H9 (cell line): ENCODE measurements around the gene YWHAB. TPM values are rescaled to one million over a fixed set of nuclear protein-coding genes. Genes with fewer than 3 reads are reported as not detected.

Experiments used
- DNase-seq: peaks from one replicate; pipeline ENCODE4 v3.0.0-alpha.2; 2017
- H2AFZ ChIP-seq: one replicate; pipeline ENCODE4 v1.6.1; 2013; ENCODE audit warnings: mild to moderate bottlenecking, low read length, control low read depth, moderate library complexity
- H2AK5ac ChIP-seq: 2 replicates; pipeline ENCODE4 v1.6.1; 2013; ENCODE audit warnings: low read length, control low read depth, mixed read lengths; ENCODE audit not compliant: insufficient read length
- H2BK120ac ChIP-seq: one replicate; pipeline ENCODE4 v1.6.1; 2013; ENCODE audit warnings: low read depth, mild to moderate bottlenecking, low read length, control low read depth, inconsistent platforms; ENCODE audit not compliant: poor library complexity, severe bottlenecking
- H2BK12ac ChIP-seq: 2 replicates; pipeline ENCODE4 v1.6.1; 2013; ENCODE audit warnings: low read length, control low read depth, mixed read lengths, low read depth; ENCODE audit not compliant: insufficient read length
- H2BK15ac ChIP-seq: 2 replicates; pipeline ENCODE4 v1.6.1; 2013; ENCODE audit warnings: low read depth, low read length, control low read depth
- H2BK20ac ChIP-seq: one replicate; pipeline ENCODE4 v1.6.1; 2013; ENCODE audit warnings: low read depth, mild to moderate bottlenecking, low read length, control low read depth, inconsistent platforms; ENCODE audit not compliant: poor library complexity, severe bottlenecking
- H2BK5ac ChIP-seq: 2 replicates; pipeline ENCODE4 v1.6.1; 2013; ENCODE audit warnings: low read length, control low read depth, mixed read lengths; ENCODE audit not compliant: insufficient read length
- H3K14ac ChIP-seq: 2 replicates; pipeline ENCODE4 v1.6.1; 2013; ENCODE audit warnings: low read length, control low read depth; ENCODE audit not compliant: insufficient read depth
- H3K18ac ChIP-seq: 2 replicates; pipeline ENCODE4 v1.6.1; 2013; ENCODE audit warnings: low read depth, mild to moderate bottlenecking, mixed read lengths, low read length, control low read depth; ENCODE audit not compliant: insufficient read length
- H3K23ac ChIP-seq: 2 replicates; pipeline ENCODE4 v1.6.1; 2013; ENCODE audit warnings: low read length, control low read depth, mixed read lengths, low read depth; ENCODE audit not compliant: insufficient read length
- H3K23me2 ChIP-seq: 2 replicates; pipeline ENCODE4 v1.6.1; 2013; ENCODE audit warnings: low read depth, mild to moderate bottlenecking, mixed read lengths, low read length, control low read depth; ENCODE audit not compliant: insufficient read length, poor library complexity, severe bottlenecking
- H3K27ac ChIP-seq: 2 replicates; pipeline ENCODE4 v1.5.1; 2013; ENCODE audit warnings: low read length, control low read depth, mixed read lengths, low read depth; ENCODE audit not compliant: insufficient read length
- H3K27me3 ChIP-seq: 2 replicates; pipeline ENCODE4 v1.6.1; 2013; ENCODE audit warnings: low read length, control low read depth, inconsistent platforms; ENCODE audit not compliant: insufficient read depth
- H3K4ac ChIP-seq: 2 replicates; pipeline ENCODE4 v1.6.1; 2013; ENCODE audit warnings: low read depth, mild to moderate bottlenecking, control low read depth, inconsistent platforms, low read length, moderate library complexity
- H3K4me1 ChIP-seq: 2 replicates; pipeline ENCODE4 v1.6.1; 2013; ENCODE audit warnings: low read length, control low read depth, inconsistent platforms; ENCODE audit not compliant: insufficient read depth
- H3K4me2 ChIP-seq: 2 replicates; pipeline ENCODE4 v1.6.1; 2013; ENCODE audit warnings: low read length, control low read depth, mixed read lengths; ENCODE audit not compliant: insufficient read length, insufficient read depth
- H3K56ac ChIP-seq: 2 replicates; pipeline ENCODE4 v1.6.1; 2013; ENCODE audit warnings: low read depth, mild to moderate bottlenecking, mixed read lengths, low read length, control low read depth; ENCODE audit not compliant: insufficient read length
- H3K79me1 ChIP-seq: 2 replicates; pipeline ENCODE4 v1.6.1; 2013; ENCODE audit warnings: low read depth, mild to moderate bottlenecking, moderate library complexity, low read length, control low read depth, inconsistent platforms; ENCODE audit not compliant: insufficient read depth, poor library complexity, severe bottlenecking
- H3K79me2 ChIP-seq: 2 replicates; pipeline ENCODE4 v1.6.1; 2013; ENCODE audit warnings: low read length, control low read depth, inconsistent platforms; ENCODE audit not compliant: insufficient read depth
- H3K9ac ChIP-seq: 2 replicates; pipeline ENCODE4 v1.6.1; 2013; ENCODE audit warnings: low read length, control low read depth, mixed read lengths; ENCODE audit not compliant: insufficient read length; ENCODE audit errors: extremely low read depth
- H3K9me3 ChIP-seq: one replicate; pipeline ENCODE4 v1.6.1; 2013; ENCODE audit warnings: low read depth, low read length, inconsistent platforms; ENCODE audit not compliant: control insufficient read depth
- H3T11ph ChIP-seq: one replicate; pipeline ENCODE4 v1.6.1; 2013; ENCODE audit warnings: mild to moderate bottlenecking, low read length, control low read depth, inconsistent platforms
- H4K20me1 ChIP-seq: one replicate; pipeline ENCODE4 v1.6.1; 2013; ENCODE audit not compliant: control insufficient read depth, insufficient read length, insufficient read depth
- H4K5ac ChIP-seq: 2 replicates; pipeline ENCODE4 v1.6.1; 2013; ENCODE audit warnings: low read depth, mild to moderate bottlenecking, mixed read lengths, low read length, control low read depth; ENCODE audit not compliant: insufficient read length
- H4K8ac ChIP-seq: replicated peaks from 2 replicates; pipeline ENCODE4 v1.6.1; 2013; ENCODE audit warnings: low read length, control low read depth, mixed read lengths, low read depth; ENCODE audit not compliant: insufficient read length
- H4K91ac ChIP-seq: 2 replicates; pipeline ENCODE4 v1.6.1; 2013; ENCODE audit warnings: low read depth, mild to moderate bottlenecking, moderate library complexity, mixed read lengths, low read length, control low read depth; ENCODE audit not compliant: insufficient read length
- H3K27ac Mint-ChIP-seq, 3 experiments: 2 replicates in 2 of 3; 3 replicates in 1 of 3; pipeline ENCODE4 v1.8.0; 2020 to 2021; ENCODE audit warnings: mixed read lengths in 3 of 3, mild to moderate bottlenecking in 1 of 3, moderate library complexity in 1 of 3
- H3K27me3 Mint-ChIP-seq: 2 replicates; pipeline ENCODE4 v1.8.0; 2021; ENCODE audit warnings: low read depth, mild to moderate bottlenecking, moderate library complexity, mixed read lengths
- H3K36me3 Mint-ChIP-seq, 3 experiments: 2 replicates in 2 of 3; 3 replicates in 1 of 3; pipeline ENCODE4 v1.8.0; 2020 to 2021; ENCODE audit warnings: low read depth in 3 of 3, mixed read lengths in 3 of 3; ENCODE audit not compliant: insufficient read depth in 1 of 3
- H3K4me1 Mint-ChIP-seq, 2 experiments: 2 replicates each; pipeline ENCODE4 v1.8.0; 2020; ENCODE audit warnings: mixed read lengths in 2 of 2
- H3K4me3 Mint-ChIP-seq, 2 experiments: 2 replicates in 1 of 2; 3 replicates in 1 of 2; pipeline ENCODE4 v1.8.0; 2020 to 2021; ENCODE audit warnings: mild to moderate bottlenecking in 2 of 2, mixed read lengths in 2 of 2, moderate library complexity in 1 of 2
- H3K9me3 Mint-ChIP-seq, 2 experiments: 2 replicates in 1 of 2; 3 replicates in 1 of 2; pipeline ENCODE4 v1.8.0; 2020; ENCODE audit warnings: mild to moderate bottlenecking in 2 of 2, mixed read lengths in 2 of 2, moderate library complexity in 1 of 2
- CTCF ChIP-seq: fragments of 200-600 bp; sonication (generic); conservative IDR thresholded peaks from 3 replicates; pipeline ENCODE4 v1.8.0; 2021; ENCODE audit warnings: antibody characterized with exemption, mild to moderate bottlenecking
- WGBS: extraction: QIAGEN DNeasy Blood & Tissue Kit; methylation state at CpG from one replicate; pipeline ENCODE4 v1.1.7; 2013; ENCODE audit warnings: missing lambda C conversion rate, low lambda C conversion rate, mixed read lengths; ENCODE audit not compliant: insufficient read length; ENCODE audit errors: extremely low coverage; 5-methylcytosine and 5-hydroxymethylcytosine counted together
- total RNA-seq: library from RNA; stranded (reverse); gene quantifications from 2 replicates; pipeline ENCODE4 v1.2.1, GENCODE V29; 2021

YWHAB gene
- total RNA-seq, 1 experiment from 2014 or later: 203 TPM

GRCh38 chr20:44837946-44838345 lies 47.6 kb upstream of the YWHAB start:
- TF ChIP-seq CTCF: no peak
- no peak overlapping the region for H3K9ac ChIP-seq
- no peak overlapping the region for H2BK15ac ChIP-seq
- H3K9me3 ChIP-seq: no peaks in the 10 kb centered on the region
- H2BK12ac ChIP-seq: no peak overlapping the region
- H4K91ac ChIP-seq: no peak overlapping the region
- H3K79me2 ChIP-seq: no peaks in the 10 kb centered on the region
- no peak overlapping the region for H3K27ac ChIP-seq
- no peaks in the 10 kb centered on the region for H3K79me1 ChIP-seq
- no peak overlapping the region for H3T11ph ChIP-seq
- no peak overlapping the region for H2BK20ac ChIP-seq
- H3K56ac ChIP-seq: no peak overlapping the region
- WGBS: no CpG with 5 or more reads among the region's 3 CpGs
- H3K27ac Mint-ChIP-seq: no peak overlapping the region
- peaks cover 4 to 5% of the 10 kb centered on the region in 2 experiments for H3K9me3 Mint-ChIP-seq
- no peak overlapping the region for H3K4ac ChIP-seq
- H3K4me1 ChIP-seq: peaks cover 7% of the 10 kb centered on the region; the same call in 1 of the 2 replicates
- H2AFZ ChIP-seq: no peak overlapping the region
- H3K36me3 Mint-ChIP-seq: peaks cover 0 to 6% (median 4%) of the 10 kb centered on the region in 3 experiments; a peak in 6 of 7 replicates
- H3K27me3 Mint-ChIP-seq: peaks cover 10% of the 10 kb centered on the region
- no peak overlapping the region for H3K18ac ChIP-seq
- no peak overlapping the region for H4K8ac ChIP-seq
- no peak overlapping the region for H3K14ac ChIP-seq
- peaks cover under 1 to 8% of the 10 kb centered on the region in 2 experiments; a peak in 2 of 4 replicates for H3K4me1 Mint-ChIP-seq
- H4K20me1 ChIP-seq: no peaks in the 10 kb centered on the region
- no peak overlapping the region for H3K4me3 Mint-ChIP-seq
- H2AK5ac ChIP-seq: no peak overlapping the region
- DNase-seq: no peak
- H3K23me2 ChIP-seq: no peaks in the 10 kb centered on the region
- no peak overlapping the region for H3K23ac ChIP-seq
- H4K5ac ChIP-seq: no peak overlapping the region
- H2BK120ac ChIP-seq: no peak overlapping the region
- H3K4me2 ChIP-seq: no peak overlapping the region
- H2BK5ac ChIP-seq: no peak overlapping the region
- H3K27me3 ChIP-seq: no peaks in the 10 kb centered on the region
